Sigmoid colon (tissue), 4 donors: Measurements from ENCODE around the gene ZFX.

Experiments used
- CTCF ChIP-seq, 4 experiments: fragments of 450-650 bp in 3 of 4; fragments of 200-600 bp in 1 of 4; IDR thresholded peaks; one replicate each; pipeline ENCODE4 v1.5.1; 2016 to 2019; ENCODE audit warnings: antibody characterized with exemption in 4 of 4, mild to moderate bottlenecking in 3 of 4, moderate library complexity in 2 of 4
- EP300 ChIP-seq, 4 donors: sonication (generic); formaldehyde crosslinking; IDR thresholded peaks; one replicate each; pipeline ENCODE4 v1.6.1; 2017; ENCODE audit warnings: antibody characterized with exemption in 4 of 4
- POLR2A ChIP-seq, 2 donors: fragments of 450-650 bp; IDR thresholded peaks; one replicate each; pipeline ENCODE4 v1.6.1; 2016; ENCODE audit warnings: antibody characterized with exemption in 2 of 2, mild to moderate bottlenecking in 2 of 2, moderate library complexity in 2 of 2
- POLR2AphosphoS5 ChIP-seq, 4 donors: sonication (generic); formaldehyde crosslinking; IDR thresholded peaks; one replicate each; pipeline ENCODE4 v1.6.1; 2017; ENCODE audit warnings: antibody characterized with exemption in 4 of 4

- TF ChIP-seq CTCF (IDR thresholded peaks at IDR 0.05) (no peak), POLR2AphosphoS5 (IDR thresholded peaks at IDR 0.05) (no peak), POLR2A (IDR thresholded peaks at IDR 0.05) (no peak), EP300 (IDR thresholded peaks at IDR 0.05) (no peak)
Measured at GRCh38 chrX:24153796-24154189, 4.3 kb downstream of the ZFX start.
